ENCODE data around the gene RHBDF2. TPM values are rescaled to one million over a fixed set of nuclear protein-coding genes. Genes with fewer than 3 reads are reported as not detected.

RHBDF2 gene
- total and polyA plus RNA-seq, 8 donors: 4.6 to 175 (median 21.0) TPM

- intact Hi-C loops (cut with DNase I; ENCODE audit: low total_unique reads): no loop called here
Measured at GRCh38 chr17:76548378-76549214, 47.4 kb upstream of the RHBDF2 start.

GRCh38 chr17:76547642-76548202, 46.5 kb upstream of the RHBDF2 start:
- H3K27ac ChIP-seq: no peak overlapping the region
- H3K36me3 ChIP-seq: no peaks in the 10 kb centered on the region
- peaks cover 42 to 71% (median 64%) of the 10 kb centered on the region in 4 donors for H3K4me1 ChIP-seq
- intact Hi-C loops (cut with DNase I; ENCODE audit: low total_unique reads): no loop called here
- H3K27me3 ChIP-seq: peaks cover 0 to 28% (median 2%) of the 10 kb centered on the region in 3 donors
- H3K9me3 ChIP-seq: no peaks in the 10 kb centered on the region
- no peak for TF ChIP-seq CTCF (IDR thresholded peaks at IDR 0.05)
- TF ChIP-seq POLR2A (IDR thresholded peaks at IDR 0.05): peak in 1 of 4 donors; percentile 77
- TF ChIP-seq EP300 (IDR thresholded peaks at IDR 0.05): no peak
- TF ChIP-seq POLR2AphosphoS5 (IDR thresholded peaks at IDR 0.05): no peak
- WGBS, 5 donors: 81 to 91% (median 87%) methylated on average over 2 of the region's 2 CpGs
- H3K4me3 ChIP-seq: no peak overlapping the region
- DNase-seq: no peak

More at GRCh38 chr17:76548378-76549214, 47.4 kb upstream of the RHBDF2 start:
- H3K36me3 ChIP-seq: no peaks in the 10 kb centered on the region
- peaks cover 0 to 19% (median 2%) of the 10 kb centered on the region in 3 donors for H3K27me3 ChIP-seq
- no peak for TF ChIP-seq EP300 (IDR thresholded peaks at IDR 0.05)
- TF ChIP-seq POLR2A (IDR thresholded peaks at IDR 0.05): no peak
- TF ChIP-seq POLR2AphosphoS5 (IDR thresholded peaks at IDR 0.05): no peak
- TF ChIP-seq CTCF (IDR thresholded peaks at IDR 0.05): no peak
- DNase-seq: no peak
- H3K4me1 ChIP-seq: peaks cover 42 to 70% (median 64%) of the 10 kb centered on the region in 4 donors
- no peaks in the 10 kb centered on the region for H3K9me3 ChIP-seq
- WGBS, 5 donors: 28 to 50% (median 31%) methylated on average over 9 of the region's 9 CpGs
- H3K4me3 ChIP-seq: no peak overlapping the region
- H3K27ac ChIP-seq: peak overlapping the region in 4 of 5 donors; percentile 1 to 74 (median 64)

GRCh38 chr17:76547183-76547641, 46.0 kb upstream of the RHBDF2 start:
- TF ChIP-seq POLR2A (IDR thresholded peaks at IDR 0.05) (no peak), CTCF (IDR thresholded peaks at IDR 0.05) (peak in 5 of 7 experiments; percentile 35 to 65 (median 46)), EP300 (IDR thresholded peaks at IDR 0.05) (no peak)
- no peak overlapping the region for H3K4me3 ChIP-seq
- peak overlapping the region; percentile 21 to 63 (median 47) for H3K27ac ChIP-seq
- WGBS, 5 donors: 32 to 45% (median 41%) methylated on average over 2 to 3 of the region's 3 CpGs
- intact Hi-C loops (cut with DNase I; ENCODE audit: low total_unique reads): no loop called here
- H3K9me3 ChIP-seq: no peaks in the 10 kb centered on the region
- peaks cover 0 to 32% (median 2%) of the 10 kb centered on the region in 3 donors for H3K27me3 ChIP-seq
- H3K4me1 ChIP-seq: peaks cover 42 to 71% (median 64%) of the 10 kb centered on the region in 4 donors
- H3K36me3 ChIP-seq: no peaks in the 10 kb centered on the region
- peak; percentile 51 to 89 for DNase-seq

- peaks cover 42 to 71% (median 63%) of the 10 kb centered on the region in 4 donors for H3K4me1 ChIP-seq
- H3K27me3 ChIP-seq: peaks cover 0 to 36% (median 2%) of the 10 kb centered on the region in 3 donors
- TF ChIP-seq EP300 (IDR thresholded peaks at IDR 0.05) (no peak), CTCF (IDR thresholded peaks at IDR 0.05) (no peak), POLR2A (IDR thresholded peaks at IDR 0.05) (no peak), POLR2AphosphoS5 (IDR thresholded peaks at IDR 0.05) (no peak)
- WGBS, 5 donors: 22 to 37% (median 25%) methylated on average over 11 of the region's 11 CpGs
- DNase-seq: peak in 1 of 2 donors; percentile 62
- intact Hi-C loops (cut with DNase I; ENCODE audit: low total_unique reads): no loop called here
- peak overlapping the region; percentile 21 to 63 (median 47) for H3K27ac ChIP-seq
- H3K4me3 ChIP-seq: no peak overlapping the region
- no peaks in the 10 kb centered on the region for H3K36me3 ChIP-seq
- H3K9me3 ChIP-seq: no peaks in the 10 kb centered on the region
Measured at GRCh38 chr17:76546556-76547182, 45.4 kb upstream of the RHBDF2 start.

Measured in stomach (tissue), 9 donors.